Endothelial cell of umbilical vein (primary cell): Measurements from ENCODE around the gene YARS1.

Experiments
- CTCF ChIP-seq, 2 donors: IDR thresholded peaks; 1 replicate in 1 of 2; 2 replicates in 1 of 2; pipeline ENCODE4 v1.5.1; 2011; ENCODE audit warnings: low read length in 2 of 2, mild to moderate bottlenecking in 2 of 2, moderate library complexity in 2 of 2, control low read depth in 1 of 2, inconsistent platforms in 1 of 2, low read depth in 1 of 2; ENCODE audit not compliant: insufficient read depth in 1 of 2; ENCODE audit errors: extremely low read depth in 1 of 2
- EZH2 ChIP-seq: IDR thresholded peaks from 2 replicates; pipeline ENCODE4 v1.6.1; 2012; ENCODE audit warnings: borderline replicate concordance, low read depth, mild to moderate bottlenecking, moderate library complexity, low read length, inconsistent platforms; ENCODE audit not compliant: severe bottlenecking
- MYC ChIP-seq: IDR thresholded peaks from one replicate; pipeline ENCODE4 v1.6.1; 2011; ENCODE audit warnings: mild to moderate bottlenecking, low read depth, low read length

DNA sequence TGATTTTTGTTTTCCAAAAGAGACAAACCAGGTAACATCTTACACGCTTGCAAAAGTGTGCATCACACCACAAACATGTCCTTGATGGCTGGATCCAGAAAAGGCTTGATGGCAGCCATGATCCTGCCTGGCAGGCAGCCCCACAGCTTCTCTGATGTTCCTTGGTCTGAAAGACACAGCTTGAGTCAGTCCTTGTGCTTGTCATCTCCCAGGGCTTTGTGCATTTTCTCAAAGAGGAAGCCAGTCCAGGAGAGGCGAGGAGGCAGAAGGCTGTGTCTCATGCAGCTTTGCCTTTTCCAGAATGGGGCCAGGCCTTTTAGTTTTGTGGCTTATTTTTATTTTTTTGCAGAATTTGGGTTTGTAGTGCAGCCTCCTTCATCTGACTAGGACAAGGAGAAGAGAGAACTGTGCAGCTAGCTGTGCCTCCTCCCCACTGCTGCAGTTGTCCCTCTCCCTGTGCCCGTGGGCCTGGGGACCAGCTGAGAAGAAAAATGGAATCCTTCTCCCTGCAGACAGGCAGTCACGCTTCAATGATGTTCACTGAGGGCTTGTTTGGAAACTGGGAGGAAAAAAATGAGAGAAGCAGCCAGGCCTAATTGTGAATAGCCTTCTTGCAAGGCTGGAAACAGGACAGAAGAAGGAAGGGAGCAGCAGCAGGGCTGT lies 46.2 kb upstream of the YARS1 start:
- no peak for TF ChIP-seq CTCF (IDR thresholded peaks at IDR 0.05; ENCODE audit: extremely low read depth in 1 of 2, insufficient read depth in 1 of 2, low read depth in 1 of 2, low read length in 2 of 2)
- no peak for TF ChIP-seq EZH2
- no peak for TF ChIP-seq MYC
